Measurements from ENCODE around the gene MTNR1A. TPM values are rescaled to one million over a fixed set of nuclear protein-coding genes. Genes with fewer than 3 reads are reported as not detected.

MTNR1A gene
- total RNA-seq, 1 donor from 2014 or later: not detected

DNA sequence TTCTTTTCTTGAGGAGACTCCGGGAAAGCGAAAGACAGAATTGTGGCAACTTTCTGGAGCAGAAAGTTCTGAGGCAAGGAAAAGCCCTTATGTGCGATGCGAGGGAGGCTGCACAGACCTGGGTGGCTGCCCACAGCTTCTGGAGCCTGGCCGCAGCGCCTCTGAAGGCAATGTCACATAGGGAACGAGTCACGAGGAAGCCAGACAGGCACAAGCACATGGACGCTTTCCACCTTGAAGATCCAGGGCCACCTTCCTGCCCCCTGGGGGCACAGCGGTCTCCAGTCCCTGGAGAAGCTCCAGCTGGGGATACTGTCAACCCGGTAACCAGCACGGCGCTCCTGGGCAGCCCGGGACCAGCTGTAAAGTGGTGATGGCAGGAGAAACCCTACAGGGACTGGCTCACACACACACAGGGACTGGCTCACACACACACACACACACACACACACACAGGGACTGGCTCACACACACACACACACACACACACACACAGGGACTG lies 69.8 kb downstream of the MTNR1A start:
- Histone ChIP-seq H3K4me3 (ENCODE audit: low read depth, low read length) (peak overlapping the region; percentile 31), H3K27me3 (ENCODE audit: control insufficient read depth, insufficient read depth, low read length) (peaks cover 2% of the 10 kb centered on the region), H3K36me3 (ENCODE audit: control insufficient read depth, insufficient read depth, low read length) (no peaks in the 10 kb centered on the region)
- DNase-seq (ENCODE audit: low read depth): no peak
- TF ChIP-seq, protein P1, sequence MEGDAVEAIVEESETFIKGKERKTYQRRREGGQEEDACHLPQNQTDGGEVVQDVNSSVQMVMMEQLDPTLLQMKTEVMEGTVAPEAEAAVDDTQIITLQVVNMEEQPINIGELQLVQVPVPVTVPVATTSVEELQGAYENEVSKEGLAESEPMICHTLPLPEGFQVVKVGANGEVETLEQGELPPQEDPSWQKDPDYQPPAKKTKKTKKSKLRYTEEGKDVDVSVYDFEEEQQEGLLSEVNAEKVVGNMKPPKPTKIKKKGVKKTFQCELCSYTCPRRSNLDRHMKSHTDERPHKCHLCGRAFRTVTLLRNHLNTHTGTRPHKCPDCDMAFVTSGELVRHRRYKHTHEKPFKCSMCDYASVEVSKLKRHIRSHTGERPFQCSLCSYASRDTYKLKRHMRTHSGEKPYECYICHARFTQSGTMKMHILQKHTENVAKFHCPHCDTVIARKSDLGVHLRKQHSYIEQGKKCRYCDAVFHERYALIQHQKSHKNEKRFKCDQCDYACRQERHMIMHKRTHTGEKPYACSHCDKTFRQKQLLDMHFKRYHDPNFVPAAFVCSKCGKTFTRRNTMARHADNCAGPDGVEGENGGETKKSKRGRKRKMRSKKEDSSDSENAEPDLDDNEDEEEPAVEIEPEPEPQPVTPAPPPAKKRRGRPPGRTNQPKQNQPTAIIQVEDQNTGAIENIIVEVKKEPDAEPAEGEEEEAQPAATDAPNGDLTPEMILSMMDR (IDR thresholded peaks at IDR 0.05; ENCODE audit: insufficient read depth, low read length, poor library complexity, severe bottlenecking): no peak

DNA sequence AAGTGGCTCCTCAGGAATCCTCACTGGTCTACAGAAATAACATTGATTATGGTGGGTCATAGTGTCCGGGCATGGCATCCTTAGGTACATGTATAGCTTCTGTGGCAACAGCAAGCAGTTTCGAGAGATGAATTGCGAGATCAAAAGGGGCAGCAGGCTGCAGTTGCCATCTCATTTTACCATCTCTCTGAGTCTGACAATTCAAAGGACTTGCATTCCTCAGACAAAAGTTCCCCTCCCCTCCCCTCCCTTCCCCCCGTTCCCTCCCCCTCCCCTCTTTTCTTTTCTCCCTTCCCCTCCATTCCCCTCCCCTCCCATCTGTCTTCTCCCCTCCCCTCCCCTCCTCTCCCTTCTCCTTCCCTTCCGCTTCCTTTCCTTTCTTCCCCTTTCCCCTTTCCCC lies 70.2 kb downstream of the MTNR1A start:
- DNase-seq (ENCODE audit: low read depth): no peak
- TF ChIP-seq, protein P1 (IDR thresholded peaks at IDR 0.05; ENCODE audit: insufficient read depth, low read length, poor library complexity, severe bottlenecking): no peak
- Histone ChIP-seq H3K36me3 (ENCODE audit: control insufficient read depth, insufficient read depth, low read length) (no peaks in the 10 kb centered on the region), H3K4me3 (ENCODE audit: low read depth, low read length) (peak overlapping the region; percentile 31), H3K27me3 (ENCODE audit: control insufficient read depth, insufficient read depth, low read length) (peaks cover 2% of the 10 kb centered on the region)

DNA sequence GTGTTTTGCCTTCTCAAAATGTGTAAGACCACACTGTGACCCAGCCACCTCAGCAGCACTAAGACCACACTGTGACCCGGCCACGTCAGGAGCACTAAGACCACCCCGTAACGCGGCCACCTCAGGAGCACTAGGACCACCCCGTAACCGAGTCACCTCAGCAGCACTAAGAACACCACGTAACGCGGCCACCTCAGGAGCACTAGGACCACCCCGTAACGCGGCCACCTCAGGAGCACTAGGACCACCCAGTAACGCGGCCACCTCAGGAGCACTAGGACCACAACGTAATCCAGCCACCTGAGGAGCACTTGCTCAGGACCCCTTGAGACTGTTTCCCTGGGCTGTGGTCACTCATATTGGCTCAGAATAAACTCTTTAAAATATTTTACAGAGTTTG lies 71.7 kb downstream of the MTNR1A start:
- DNase-seq (ENCODE audit: low read depth): no peak
- no peak overlapping the region for H3K4me3 ChIP-seq (ENCODE audit: low read depth, low read length)
- TF ChIP-seq, protein P1 (IDR thresholded peaks at IDR 0.05; ENCODE audit: insufficient read depth, low read length, poor library complexity, severe bottlenecking): no peak
- peaks cover 2% of the 10 kb centered on the region for H3K27me3 ChIP-seq (ENCODE audit: control insufficient read depth, insufficient read depth, low read length)
- no peaks in the 10 kb centered on the region for H3K36me3 ChIP-seq (ENCODE audit: control insufficient read depth, insufficient read depth, low read length)

Other genes starting within 250 kb of the MTNR1A start
- 344 and 359 TPM in 2 replicates for gene FAT1, start 168.3 kb upstream of the MTNR1A start, total RNA-seq